GM19035 (cell line): ENCODE results near the gene ALDH16A1.
A peak's percentile ranks its signal among the peaks of the same experiment; 100 is the strongest.
"Not testable (repeated sequence)": the region's sequence is repeated elsewhere in the genome, so short reads cannot be mapped to it uniquely, and the experiment has no call there.

Experiments
- ATAC-seq: cut with Tn5 transposase; IDR thresholded peaks from one replicate; pipeline ENCODE4 v1.9.1; 2021; ENCODE audit not compliant: unreplicated experiment

Gene ALDH16A1

DNA sequence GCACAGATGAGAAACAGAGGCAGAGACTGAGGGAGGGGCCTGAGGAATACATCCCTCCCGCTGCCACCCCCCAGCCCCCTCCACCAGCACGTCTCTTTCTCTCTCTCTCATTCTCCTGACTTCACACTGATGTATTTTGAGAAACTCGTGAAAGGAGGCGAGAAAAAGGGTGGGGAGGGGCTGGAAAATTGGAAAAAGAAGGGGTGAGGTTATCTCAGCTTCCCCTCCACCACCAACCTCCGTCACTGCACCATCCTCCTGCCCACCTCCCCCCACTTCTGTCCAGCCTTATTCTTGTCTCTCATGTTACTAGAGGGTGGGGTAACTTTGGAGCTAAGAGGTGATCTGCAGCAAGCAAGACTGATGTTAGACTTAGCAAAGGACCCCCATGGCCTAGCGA, 13.2 kb upstream of the ALDH16A1 start:
- no peak for ATAC-seq

GRCh38 chr19:49440439-49441209, 12.4 kb upstream of the ALDH16A1 start:
- ATAC-seq, result no peak

DNA sequence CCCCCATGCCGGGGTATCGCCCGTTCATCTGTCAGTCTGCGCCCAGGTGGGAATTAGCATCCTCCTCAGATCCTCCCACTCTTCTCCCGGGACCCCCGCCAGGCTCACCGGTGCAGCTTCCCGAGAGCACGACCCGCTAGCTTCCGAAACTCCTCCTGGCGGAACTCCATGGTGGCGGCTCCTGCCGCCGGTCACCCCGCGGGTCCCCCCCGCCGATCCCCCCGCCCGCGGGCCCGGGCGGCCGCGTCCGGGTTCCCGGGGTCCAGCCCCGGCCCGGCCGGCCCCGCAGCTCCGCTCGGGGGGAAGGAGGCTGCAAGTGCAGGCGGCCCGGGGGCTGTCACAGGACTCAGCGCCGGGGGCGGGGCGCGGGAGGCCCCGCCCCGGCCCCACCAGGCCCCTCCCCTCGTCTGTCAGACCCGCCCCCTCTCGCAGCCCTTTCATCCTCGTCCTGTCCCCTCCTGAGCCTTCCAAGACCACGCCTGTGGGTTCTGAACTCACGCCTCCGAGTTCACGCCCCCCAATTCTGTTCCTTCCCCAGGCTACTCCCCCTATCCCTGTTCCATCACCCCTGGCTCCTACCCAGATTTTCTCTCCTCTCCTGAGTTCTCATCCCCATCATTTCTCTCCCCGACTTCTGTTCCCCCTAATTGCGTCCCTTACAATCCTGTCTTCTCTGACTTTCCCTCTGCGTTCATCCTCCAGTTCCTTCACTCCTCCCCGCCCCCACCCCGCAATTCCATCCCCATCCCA, 11.6 kb upstream of the ALDH16A1 start, which contains the start of gene SLC17A7:
TSS of gene SLC17A7 (minus strand) at position 318 of the 750 bp plus-strand sequence. CDS start at position 170, 148 bp downstream.
- no peak for ATAC-seq

- no peak for ATAC-seq
Observed at GRCh38 chr19:49441960-49442350, 11.1 kb upstream of the ALDH16A1 start.

DNA sequence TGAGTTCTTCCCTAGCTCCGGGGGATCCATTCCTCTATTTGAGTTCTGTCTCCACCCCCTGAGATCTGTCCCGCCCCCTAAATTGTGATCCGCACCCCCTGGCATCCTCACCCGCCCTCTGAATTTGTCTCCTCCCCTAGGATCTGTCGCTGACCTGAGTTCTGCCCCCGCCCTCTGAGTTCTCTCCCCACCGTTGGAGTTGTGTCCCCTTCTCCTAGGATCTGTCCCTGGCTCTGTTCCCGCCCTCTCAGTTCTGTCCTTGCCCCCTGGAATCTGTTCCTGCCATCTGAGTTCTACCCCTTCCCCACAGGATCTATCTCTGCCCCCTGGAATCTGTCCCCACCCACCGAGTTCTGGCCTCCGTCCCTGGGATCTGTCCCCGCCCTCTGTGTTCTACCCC, 10.7 kb upstream of the ALDH16A1 start:
- ATAC-seq, result no peak

DNA sequence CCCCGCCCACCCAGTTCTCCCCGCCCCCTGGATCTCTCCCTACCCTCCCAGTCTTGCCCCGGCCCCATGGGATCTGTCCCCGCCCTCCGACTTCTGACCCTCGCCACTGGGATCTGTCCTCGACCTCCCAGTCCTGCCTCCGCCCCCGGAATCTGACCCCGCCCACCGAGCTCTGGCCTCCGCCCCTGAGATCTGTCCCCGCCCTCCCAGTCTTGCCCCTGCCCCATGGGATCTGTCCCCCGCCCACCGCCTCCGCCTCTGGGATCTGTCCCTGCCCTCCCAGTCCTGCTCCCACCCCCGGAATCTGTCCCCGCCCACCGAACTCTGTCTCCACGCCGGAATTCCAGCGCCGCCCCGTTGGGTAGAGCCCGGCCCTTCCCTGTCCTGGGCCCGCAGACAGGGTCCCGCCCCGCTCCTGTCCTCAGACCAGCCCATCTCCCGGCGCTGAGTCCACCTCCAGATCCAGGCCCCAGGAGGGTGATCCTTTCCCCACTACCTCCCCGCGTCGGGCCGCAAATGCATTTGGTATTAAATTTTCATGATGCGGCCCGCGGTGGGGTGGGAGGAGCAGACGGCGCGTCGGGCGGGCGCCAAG, 10.2 kb upstream of the ALDH16A1 start:
- ATAC-seq, result peak; percentile 19

GRCh38 chr19:49443366-49444099, 9.5 kb upstream of the ALDH16A1 start:
- peak; percentile 80 for ATAC-seq

GRCh38 chr19:49444100-49444700, 8.8 kb upstream of the ALDH16A1 start:
- not testable (repeated sequence) for ATAC-seq

GRCh38 chr19:49445997-49446396, 7.0 kb upstream of the ALDH16A1 start:
- ATAC-seq, result no peak

DNA sequence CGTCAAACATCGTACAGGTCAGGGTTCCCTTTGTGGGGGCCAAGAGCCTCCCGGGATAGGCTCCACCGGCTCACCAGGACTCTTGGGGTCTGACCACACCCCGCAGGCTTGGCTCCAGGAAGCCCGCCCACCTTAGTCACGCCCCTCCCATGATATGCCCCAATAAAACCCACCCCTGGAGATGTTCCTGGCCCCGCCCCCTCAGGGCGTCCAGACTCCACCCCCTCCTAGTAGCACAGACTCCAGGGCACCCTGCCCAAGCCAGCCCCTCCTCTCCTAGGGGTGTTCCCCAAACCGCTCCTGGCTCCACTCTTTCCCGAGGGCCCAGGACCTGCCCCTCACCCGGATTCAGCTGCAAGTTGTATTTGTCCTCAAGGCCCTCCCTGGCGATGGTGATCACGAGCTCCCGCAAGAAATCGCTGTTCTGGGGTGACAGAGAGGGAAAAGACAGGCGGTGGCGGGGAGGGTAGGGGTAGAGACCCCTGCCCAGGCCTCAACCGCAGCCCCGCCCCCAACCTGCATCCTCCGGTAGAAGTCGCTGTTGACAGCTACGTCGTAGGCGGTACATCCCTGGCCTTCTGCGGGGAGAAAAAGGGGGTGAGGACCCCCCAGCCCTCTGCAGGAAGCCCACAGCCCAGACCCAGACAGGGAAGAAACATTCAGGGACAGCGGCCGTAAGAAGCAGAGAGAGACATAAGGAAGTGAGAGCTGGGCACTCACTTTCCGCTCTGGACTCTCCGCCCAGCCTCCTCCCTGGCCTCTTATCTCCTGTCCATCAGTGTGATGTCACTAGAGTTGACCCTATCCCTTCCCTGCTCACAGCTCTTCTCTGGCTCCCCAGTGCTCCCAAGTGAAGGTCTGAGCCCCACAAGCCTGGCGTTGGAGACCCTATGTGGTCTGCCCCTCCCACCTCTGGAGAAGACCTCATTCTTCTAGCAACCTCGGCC, 5.3 kb upstream of the ALDH16A1 start:
- ATAC-seq, result no peak

GRCh38 chr19:49448432-49448786, 4.6 kb upstream of the ALDH16A1 start:
- no peak for ATAC-seq

GRCh38 chr19:49450405-49450804, 2.6 kb upstream of the ALDH16A1 start:
- no peak for ATAC-seq

DNA sequence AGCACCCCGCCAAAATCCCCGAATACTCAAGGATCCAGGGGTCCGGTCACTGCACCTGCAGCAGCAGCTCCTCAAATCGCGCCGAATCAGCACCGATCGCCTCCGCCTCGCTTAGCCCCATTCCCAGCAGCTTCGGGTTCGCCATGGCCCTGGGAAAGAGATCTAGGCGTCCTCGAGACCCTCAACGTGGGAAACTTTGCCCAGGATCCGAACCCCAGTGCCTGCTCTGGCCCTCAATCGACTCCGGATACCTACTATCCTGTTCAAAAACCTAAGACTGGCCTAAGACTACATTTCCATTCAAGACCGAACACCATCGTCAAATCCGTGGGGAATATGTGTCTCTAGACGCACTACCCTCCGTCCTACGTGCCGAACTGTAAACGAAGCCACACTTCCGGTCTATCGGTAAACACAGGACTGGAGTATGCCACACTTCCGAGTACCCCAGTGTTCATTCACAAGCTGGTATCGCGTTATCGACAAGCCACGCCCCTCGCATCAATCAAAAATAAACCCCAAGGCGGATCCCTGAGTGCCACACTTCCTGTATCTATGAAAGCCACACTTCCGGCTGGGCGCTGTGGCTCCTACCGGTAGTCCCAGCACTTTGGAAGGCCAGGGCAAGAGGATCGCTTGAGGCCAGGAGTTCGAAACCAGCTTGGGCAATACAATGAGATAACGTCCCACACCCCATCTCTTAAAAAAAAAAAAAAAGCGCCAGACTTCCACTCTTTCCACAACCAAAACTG, 1.4 kb upstream of the ALDH16A1 start, which contains the start of gene PIH1D1:
TSS of gene PIH1D1 (minus strand) at position 385 of the 752 bp plus-strand sequence. CDS start at position 145, 240 bp downstream.
- peak; percentile 57 for ATAC-seq

DNA sequence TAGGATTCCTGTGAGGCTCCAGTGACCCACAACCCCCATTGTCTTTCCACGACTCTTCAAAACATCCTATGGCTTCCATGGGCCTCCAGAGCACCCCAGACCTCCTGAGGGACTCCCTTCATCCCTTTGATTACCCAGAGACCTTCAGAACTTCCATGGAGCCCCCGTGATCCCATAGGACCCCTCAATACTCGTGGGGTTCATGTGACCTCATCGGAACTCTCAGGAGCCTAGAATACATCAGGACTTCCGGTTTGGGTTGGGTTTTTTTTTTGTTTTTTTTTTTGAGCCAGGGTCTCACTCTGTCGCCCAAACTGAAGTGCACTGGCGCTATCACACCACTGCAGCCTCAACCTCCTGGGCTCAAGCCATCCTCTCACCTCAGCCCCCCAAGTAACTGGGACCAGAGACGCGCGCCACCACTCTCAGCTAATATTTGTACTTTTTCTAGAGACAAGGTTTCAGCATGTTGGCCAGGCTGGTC, 774 bp downstream of the ALDH16A1 start:
- peak; percentile 2 for ATAC-seq

DNA sequence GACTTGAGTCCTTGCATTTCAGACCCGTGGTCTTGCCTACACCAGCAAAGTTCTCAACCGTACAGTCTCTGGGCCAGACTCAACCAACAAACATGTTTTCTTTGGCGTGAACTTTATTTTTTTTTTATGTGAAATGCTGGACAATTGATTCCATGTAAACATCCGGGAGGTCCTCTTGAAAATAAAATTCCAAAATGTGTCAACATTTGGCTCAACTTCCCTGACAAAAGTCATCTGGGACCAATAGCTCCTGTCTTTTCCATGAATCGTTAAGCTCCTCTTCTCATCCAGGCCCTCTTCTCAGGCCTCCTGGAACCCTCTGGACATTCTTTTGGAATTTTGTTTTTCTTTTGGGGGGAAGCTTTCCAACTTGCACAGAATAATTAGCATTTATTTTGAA, 2.7 kb downstream of the ALDH16A1 start:
- ATAC-seq, result no peak

DNA sequence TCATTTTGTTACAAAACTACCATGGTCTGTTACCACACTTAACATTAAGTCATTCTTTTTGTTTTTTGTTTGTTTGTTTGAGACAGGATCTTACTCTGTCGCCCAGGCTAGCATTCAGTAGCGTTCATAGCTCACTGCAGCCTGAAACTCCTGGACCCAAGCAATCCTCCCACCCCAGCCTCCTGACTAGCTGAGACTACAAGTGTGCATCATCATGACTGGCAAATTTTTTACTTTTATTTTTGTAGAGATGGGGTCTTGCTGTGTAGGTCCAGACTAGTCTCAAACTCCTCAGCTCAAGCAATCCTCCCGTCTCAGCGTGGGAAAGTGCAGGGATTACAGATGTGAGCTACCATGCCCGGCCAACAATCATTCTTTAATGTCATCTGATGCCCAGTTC, 3.3 kb downstream of the ALDH16A1 start:
- ATAC-seq, result no peak

GRCh38 chr19:49458567-49458903, 5.5 kb downstream of the ALDH16A1 start:
- ATAC-seq, result no peak

DNA sequence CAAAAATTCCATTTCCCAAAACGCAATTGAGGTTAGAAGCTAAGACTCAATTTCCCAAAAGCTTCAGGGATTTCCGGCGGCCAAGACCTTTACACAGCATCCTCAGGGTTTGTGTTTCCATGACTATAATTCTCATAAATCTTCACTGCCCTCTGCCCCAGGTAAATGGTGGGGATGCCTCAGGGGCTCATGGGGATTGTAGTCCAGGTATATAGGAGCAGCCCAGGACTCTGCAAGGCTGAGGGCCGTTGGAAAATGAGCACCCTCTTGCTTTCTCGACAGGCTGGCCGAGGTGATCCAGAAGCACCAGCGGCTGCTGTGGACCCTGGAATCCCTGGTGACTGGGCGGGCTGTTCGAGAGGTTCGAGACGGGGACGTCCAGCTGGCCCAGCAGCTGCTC, 6.4 kb downstream of the ALDH16A1 start:
- no peak for ATAC-seq

DNA sequence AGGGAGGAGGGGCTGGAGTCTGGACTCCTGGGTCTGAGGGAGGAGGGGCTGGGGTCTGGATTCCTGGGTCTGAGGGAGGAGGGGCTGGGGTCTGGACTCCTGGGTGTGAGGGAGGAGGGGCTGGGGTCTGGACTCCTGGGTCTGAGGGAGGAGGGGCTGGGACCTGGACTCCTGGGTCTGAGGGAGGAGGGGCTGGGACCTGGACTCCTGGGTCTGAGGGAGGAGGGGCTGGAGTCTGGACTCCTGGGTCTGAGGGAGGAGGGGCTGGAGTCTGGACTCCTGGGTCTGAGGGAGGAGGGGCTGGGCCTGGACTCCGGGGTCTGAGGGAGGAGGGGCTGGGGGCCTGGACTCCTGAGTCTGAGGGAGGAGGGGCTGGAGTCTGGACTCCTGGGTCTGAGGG, 8.1 kb downstream of the ALDH16A1 start:
- ATAC-seq, result not testable (repeated sequence)
